HepG2 (cell line): ENCODE results near the gene C11orf24. TPM values are rescaled to one million over a fixed set of nuclear protein-coding genes. Genes with fewer than 3 reads are reported as not detected.

Source experiments
- FOXJ3 ChIP-seq: sonication (generic); formaldehyde crosslinking; IDR thresholded peaks from 2 replicates; pipeline ENCODE4 v1.4.0; 2020; ENCODE audit warnings: missing genetic modification reagents, mild to moderate bottlenecking, borderline replicate concordance
- FOXK1 ChIP-seq: sonication (generic); formaldehyde crosslinking; IDR thresholded peaks from 2 replicates; pipeline ENCODE4 v1.4.0; 2020; ENCODE audit warnings: low read depth, missing genetic modification reagents, borderline replicate concordance
- SALL1 ChIP-seq: sonication (generic); formaldehyde crosslinking; IDR thresholded peaks from 2 replicates; pipeline ENCODE4 v1.8.0; 2022; ENCODE audit warnings: mild to moderate bottlenecking, missing genetic modification reagents
- SOX5 ChIP-seq: IDR thresholded peaks from 2 replicates; pipeline ENCODE4 v1.6.1; 2016; ENCODE audit warnings: borderline replicate concordance
- ZNF296 ChIP-seq: sonication (generic); formaldehyde crosslinking; conservative IDR thresholded peaks from 2 replicates; pipeline ENCODE4 v1.5.0; 2020; ENCODE audit warnings: mild to moderate bottlenecking, missing genetic modification reagents
- ZNF75D ChIP-seq: sonication (generic); formaldehyde crosslinking; IDR thresholded peaks from 2 replicates; pipeline ENCODE4 v1.8.1; 2023; ENCODE audit warnings: missing genetic modification reagents, mild to moderate bottlenecking, borderline replicate concordance
- ZNF891 ChIP-seq: sonication (generic); formaldehyde crosslinking; IDR thresholded peaks from 2 replicates; pipeline ENCODE4 v1.5.0; 2020; ENCODE audit warnings: mild to moderate bottlenecking, missing genetic modification reagents
- polyA plus RNA-seq, 8 experiments: library from polyadenylated mRNA; depleted of rRNA in 3 of 8; stranded (reverse) in 7 of 8; unstranded in 1 of 8; fragments of >200 nt; fragmentation: Illumina TruSeq in 4 of 8; extraction: Trizol in 4 of 8; gene quantifications; 2 replicates each; pipeline versions ENCODE4 v1.2.1 to v1.2.3, GENCODE V29; 2011 to 2016; ENCODE audit warnings: low read depth in 4 of 8, missing spikeins in 1 of 8, mixed read lengths in 1 of 8; ENCODE audit not compliant: insufficient read depth in 1 of 8
- total RNA-seq, 5 experiments: library from RNA; depleted of rRNA; stranded (reverse); fragments of >200 nt; fragmentation: Illumina TruSeq; extraction: Trizol; gene quantifications; 2 replicates each; pipeline ENCODE4 v1.2.3, GENCODE V29; 2016; ENCODE audit warnings: low read depth in 1 of 5
- TF ChIP-seq, protein P1 (sequence below): sonication (generic); formaldehyde crosslinking; IDR thresholded peaks from 2 replicates; pipeline ENCODE4 v1.8.0; 2022; ENCODE audit warnings: mild to moderate bottlenecking, missing genetic modification reagents
- TF ChIP-seq, protein P2 (sequence below): sonication (generic); formaldehyde crosslinking; IDR thresholded peaks from 2 replicates; pipeline ENCODE4 v1.5.1; 2020; ENCODE audit warnings: mild to moderate bottlenecking, moderate library complexity, missing genetic modification reagents
- TF ChIP-seq, protein P3 (sequence below): sonication (generic); formaldehyde crosslinking; IDR thresholded peaks from 2 replicates; pipeline ENCODE4 v1.8.0; 2023; ENCODE audit warnings: mild to moderate bottlenecking, missing genetic modification reagents
- TF ChIP-seq, protein P4 (sequence below): sonication (generic); formaldehyde crosslinking; IDR thresholded peaks from 2 replicates; pipeline ENCODE4 v1.4.0; 2020; ENCODE audit warnings: missing genetic modification reagents; ENCODE audit errors: not compliant biosample characterization
- TF ChIP-seq, protein P5 (sequence below): fragments of 450-650 bp; IDR thresholded peaks from 2 replicates; pipeline ENCODE4 v1.6.1; 2016
- TF ChIP-seq, protein P6 (sequence below): sonication (generic); formaldehyde crosslinking; IDR thresholded peaks from 2 replicates; pipeline ENCODE4 v1.4.0; 2020; ENCODE audit warnings: mild to moderate bottlenecking, missing genetic modification reagents
- TF ChIP-seq, protein P7 (sequence below): sonication (generic); formaldehyde crosslinking; IDR thresholded peaks from 2 replicates; pipeline ENCODE4 v1.8.0; 2022; ENCODE audit warnings: missing genetic modification reagents, mild to moderate bottlenecking, moderate library complexity, borderline replicate concordance

C11orf24 gene
- total and polyA plus RNA-seq, 2 of the 13 experiments (the other 11 are each of a cell fraction or from before 2014, with no cell fraction given): 52.9 to 55.5 TPM

DNA sequence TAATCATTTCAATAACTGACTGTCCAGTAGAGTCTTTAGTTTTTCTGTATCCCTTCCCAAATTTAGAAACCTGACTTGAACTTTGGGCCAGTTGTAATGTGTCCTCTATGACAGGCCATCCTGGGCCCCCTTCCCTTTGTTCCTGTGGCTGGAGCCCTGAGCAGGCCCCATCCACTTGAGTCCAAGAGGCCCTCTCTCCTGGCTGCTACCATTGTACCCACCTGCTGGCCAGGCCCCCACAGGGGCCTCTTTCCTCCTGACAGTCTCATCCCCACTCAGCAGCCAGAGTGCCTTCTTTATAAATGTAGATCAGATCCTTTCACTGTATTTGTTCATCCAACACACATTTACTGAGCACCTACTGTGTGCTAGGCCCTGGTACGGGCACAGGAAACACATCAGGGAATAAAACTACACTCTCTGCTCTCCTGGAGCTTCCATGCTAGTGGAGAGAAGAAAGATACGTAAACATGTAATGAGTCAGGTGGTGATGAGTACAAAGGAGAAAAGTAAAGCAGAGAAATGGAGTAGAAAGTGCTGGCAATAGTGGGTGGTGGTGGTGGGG lies 37.9 kb upstream of the C11orf24 start (continued):
- TF ChIP-seq, protein P1, sequence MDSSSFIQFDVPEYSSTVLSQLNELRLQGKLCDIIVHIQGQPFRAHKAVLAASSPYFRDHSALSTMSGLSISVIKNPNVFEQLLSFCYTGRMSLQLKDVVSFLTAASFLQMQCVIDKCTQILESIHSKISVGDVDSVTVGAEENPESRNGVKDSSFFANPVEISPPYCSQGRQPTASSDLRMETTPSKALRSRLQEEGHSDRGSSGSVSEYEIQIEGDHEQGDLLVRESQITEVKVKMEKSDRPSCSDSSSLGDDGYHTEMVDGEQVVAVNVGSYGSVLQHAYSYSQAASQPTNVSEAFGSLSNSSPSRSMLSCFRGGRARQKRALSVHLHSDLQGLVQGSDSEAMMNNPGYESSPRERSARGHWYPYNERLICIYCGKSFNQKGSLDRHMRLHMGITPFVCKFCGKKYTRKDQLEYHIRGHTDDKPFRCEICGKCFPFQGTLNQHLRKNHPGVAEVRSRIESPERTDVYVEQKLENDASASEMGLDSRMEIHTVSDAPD: 0 out of 2 replicates have a peak, but pooled peaks have one; percentile 34
- peak; percentile 54; the same call in 1 of the 2 replicates for TF ChIP-seq FOXJ3 (CRISPR knock-in tag)
- TF ChIP-seq, protein P2, sequence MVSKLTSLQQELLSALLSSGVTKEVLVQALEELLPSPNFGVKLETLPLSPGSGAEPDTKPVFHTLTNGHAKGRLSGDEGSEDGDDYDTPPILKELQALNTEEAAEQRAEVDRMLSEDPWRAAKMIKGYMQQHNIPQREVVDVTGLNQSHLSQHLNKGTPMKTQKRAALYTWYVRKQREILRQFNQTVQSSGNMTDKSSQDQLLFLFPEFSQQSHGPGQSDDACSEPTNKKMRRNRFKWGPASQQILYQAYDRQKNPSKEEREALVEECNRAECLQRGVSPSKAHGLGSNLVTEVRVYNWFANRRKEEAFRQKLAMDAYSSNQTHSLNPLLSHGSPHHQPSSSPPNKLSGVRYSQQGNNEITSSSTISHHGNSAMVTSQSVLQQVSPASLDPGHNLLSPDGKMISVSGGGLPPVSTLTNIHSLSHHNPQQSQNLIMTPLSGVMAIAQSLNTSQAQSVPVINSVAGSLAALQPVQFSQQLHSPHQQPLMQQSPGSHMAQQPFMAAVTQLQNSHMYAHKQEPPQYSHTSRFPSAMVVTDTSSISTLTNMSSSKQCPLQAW (CRISPR knock-in tag): no peak
- TF ChIP-seq, protein P3, sequence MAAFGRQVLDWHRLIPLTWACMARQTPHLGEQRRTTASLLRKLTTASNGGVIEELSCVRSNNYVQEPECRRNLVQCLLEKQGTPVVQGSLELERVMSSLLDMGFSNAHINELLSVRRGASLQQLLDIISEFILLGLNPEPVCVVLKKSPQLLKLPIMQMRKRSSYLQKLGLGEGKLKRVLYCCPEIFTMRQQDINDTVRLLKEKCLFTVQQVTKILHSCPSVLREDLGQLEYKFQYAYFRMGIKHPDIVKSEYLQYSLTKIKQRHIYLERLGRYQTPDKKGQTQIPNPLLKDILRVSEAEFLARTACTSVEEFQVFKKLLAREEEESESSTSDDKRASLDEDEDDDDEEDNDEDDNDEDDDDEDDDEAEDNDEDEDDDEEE (CRISPR knock-in tag): no peak
- TF ChIP-seq, protein P4, sequence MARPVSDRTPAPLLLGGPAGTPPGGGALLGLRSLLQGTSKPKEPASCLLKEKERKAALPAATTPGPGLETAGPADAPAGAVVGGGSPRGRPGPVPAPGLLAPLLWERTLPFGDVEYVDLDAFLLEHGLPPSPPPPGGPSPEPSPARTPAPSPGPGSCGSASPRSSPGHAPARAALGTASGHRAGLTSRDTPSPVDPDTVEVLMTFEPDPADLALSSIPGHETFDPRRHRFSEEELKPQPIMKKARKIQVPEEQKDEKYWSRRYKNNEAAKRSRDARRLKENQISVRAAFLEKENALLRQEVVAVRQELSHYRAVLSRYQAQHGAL (CRISPR knock-in tag): no peak
- no peak for TF ChIP-seq ZNF296 (CRISPR knock-in tag)
- TF ChIP-seq, protein P5, sequence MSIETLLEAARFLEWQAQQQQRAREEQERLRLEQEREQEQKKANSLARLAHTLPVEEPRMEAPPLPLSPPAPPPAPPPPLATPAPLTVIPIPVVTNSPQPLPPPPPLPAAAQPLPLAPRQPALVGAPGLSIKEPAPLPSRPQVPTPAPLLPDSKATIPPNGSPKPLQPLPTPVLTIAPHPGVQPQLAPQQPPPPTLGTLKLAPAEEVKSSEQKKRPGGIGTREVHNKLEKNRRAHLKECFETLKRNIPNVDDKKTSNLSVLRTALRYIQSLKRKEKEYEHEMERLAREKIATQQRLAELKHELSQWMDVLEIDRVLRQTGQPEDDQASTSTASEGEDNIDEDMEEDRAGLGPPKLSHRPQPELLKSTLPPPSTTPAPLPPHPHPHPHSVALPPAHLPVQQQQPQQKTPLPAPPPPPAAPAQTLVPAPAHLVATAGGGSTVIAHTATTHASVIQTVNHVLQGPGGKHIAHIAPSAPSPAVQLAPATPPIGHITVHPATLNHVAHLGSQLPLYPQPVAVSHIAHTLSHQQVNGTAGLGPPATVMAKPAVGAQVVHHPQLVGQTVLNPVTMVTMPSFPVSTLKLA: no peak
- TF ChIP-seq ZNF891: no peak
- TF ChIP-seq, protein P6, sequence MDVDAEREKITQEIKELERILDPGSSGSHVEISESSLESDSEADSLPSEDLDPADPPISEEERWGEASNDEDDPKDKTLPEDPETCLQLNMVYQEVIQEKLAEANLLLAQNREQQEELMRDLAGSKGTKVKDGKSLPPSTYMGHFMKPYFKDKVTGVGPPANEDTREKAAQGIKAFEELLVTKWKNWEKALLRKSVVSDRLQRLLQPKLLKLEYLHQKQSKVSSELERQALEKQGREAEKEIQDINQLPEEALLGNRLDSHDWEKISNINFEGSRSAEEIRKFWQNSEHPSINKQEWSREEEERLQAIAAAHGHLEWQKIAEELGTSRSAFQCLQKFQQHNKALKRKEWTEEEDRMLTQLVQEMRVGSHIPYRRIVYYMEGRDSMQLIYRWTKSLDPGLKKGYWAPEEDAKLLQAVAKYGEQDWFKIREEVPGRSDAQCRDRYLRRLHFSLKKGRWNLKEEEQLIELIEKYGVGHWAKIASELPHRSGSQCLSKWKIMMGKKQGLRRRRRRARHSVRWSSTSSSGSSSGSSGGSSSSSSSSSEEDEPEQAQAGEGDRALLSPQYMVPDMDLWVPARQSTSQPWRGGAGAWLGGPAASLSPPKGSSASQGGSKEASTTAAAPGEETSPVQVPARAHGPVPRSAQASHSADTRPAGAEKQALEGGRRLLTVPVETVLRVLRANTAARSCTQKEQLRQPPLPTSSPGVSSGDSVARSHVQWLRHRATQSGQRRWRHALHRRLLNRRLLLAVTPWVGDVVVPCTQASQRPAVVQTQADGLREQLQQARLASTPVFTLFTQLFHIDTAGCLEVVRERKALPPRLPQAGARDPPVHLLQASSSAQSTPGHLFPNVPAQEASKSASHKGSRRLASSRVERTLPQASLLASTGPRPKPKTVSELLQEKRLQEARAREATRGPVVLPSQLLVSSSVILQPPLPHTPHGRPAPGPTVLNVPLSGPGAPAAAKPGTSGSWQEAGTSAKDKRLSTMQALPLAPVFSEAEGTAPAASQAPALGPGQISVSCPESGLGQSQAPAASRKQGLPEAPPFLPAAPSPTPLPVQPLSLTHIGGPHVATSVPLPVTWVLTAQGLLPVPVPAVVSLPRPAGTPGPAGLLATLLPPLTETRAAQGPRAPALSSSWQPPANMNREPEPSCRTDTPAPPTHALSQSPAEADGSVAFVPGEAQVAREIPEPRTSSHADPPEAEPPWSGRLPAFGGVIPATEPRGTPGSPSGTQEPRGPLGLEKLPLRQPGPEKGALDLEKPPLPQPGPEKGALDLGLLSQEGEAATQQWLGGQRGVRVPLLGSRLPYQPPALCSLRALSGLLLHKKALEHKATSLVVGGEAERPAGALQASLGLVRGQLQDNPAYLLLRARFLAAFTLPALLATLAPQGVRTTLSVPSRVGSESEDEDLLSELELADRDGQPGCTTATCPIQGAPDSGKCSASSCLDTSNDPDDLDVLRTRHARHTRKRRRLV (CRISPR knock-in tag): no peak
- peak; percentile 55; the same call in 1 of the 2 replicates for TF ChIP-seq FOXK1 (CRISPR knock-in tag)
- TF ChIP-seq SOX5 (CRISPR knock-in tag): peak; percentile 70
- TF ChIP-seq, protein P7, sequence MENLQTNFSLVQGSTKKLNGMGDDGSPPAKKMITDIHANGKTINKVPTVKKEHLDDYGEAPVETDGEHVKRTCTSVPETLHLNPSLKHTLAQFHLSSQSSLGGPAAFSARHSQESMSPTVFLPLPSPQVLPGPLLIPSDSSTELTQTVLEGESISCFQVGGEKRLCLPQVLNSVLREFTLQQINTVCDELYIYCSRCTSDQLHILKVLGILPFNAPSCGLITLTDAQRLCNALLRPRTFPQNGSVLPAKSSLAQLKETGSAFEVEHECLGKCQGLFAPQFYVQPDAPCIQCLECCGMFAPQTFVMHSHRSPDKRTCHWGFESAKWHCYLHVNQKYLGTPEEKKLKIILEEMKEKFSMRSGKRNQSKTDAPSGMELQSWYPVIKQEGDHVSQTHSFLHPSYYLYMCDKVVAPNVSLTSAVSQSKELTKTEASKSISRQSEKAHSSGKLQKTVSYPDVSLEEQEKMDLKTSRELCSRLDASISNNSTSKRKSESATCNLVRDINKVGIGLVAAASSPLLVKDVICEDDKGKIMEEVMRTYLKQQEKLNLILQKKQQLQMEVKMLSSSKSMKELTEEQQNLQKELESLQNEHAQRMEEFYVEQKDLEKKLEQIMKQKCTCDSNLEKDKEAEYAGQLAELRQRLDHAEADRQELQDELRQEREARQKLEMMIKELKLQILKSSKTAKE (CRISPR knock-in tag): no peak
- TF ChIP-seq SALL1 (CRISPR knock-in tag): peak; percentile 63
- no peak for TF ChIP-seq ZNF75D (CRISPR knock-in tag)
